HEK293T (cell line): ENCODE measurements around the gene CCDC7.
"Not testable (repeated sequence)": the region's sequence is repeated elsewhere in the genome, so short reads cannot be mapped to it uniquely, and the experiment has no call there.

ENCODE experiments used
- ARNT ChIP-seq: fragments of 450-650 bp; IDR thresholded peaks from 2 replicates; pipeline ENCODE4 v1.6.1; 2017; ENCODE audit warnings: mild to moderate bottlenecking
- BHLHE40 ChIP-seq: fragments of 450-650 bp; IDR thresholded peaks from 2 replicates; pipeline ENCODE4 v1.6.1; 2016; ENCODE audit warnings: mild to moderate bottlenecking, moderate library complexity, borderline replicate concordance
- CTBP1 ChIP-seq: fragments of 450-650 bp; IDR thresholded peaks from 2 replicates; pipeline ENCODE4 v1.6.1; 2016; ENCODE audit warnings: borderline replicate concordance
- ELF4 ChIP-seq: fragments of 450-650 bp; IDR thresholded peaks from 2 replicates; pipeline ENCODE4 v1.6.1; 2017; ENCODE audit warnings: antibody characterized with exemption
- FOXA1 ChIP-seq: fragments of 450-650 bp; IDR thresholded peaks from 2 replicates; pipeline ENCODE4 v1.6.1; 2016; ENCODE audit warnings: mild to moderate bottlenecking
- FOXK2 ChIP-seq: fragments of 450-650 bp; IDR thresholded peaks from 2 replicates; pipeline ENCODE4 v1.6.1; 2016; ENCODE audit warnings: mild to moderate bottlenecking
- FOXM1 ChIP-seq: fragments of 450-650 bp; IDR thresholded peaks from 2 replicates; pipeline ENCODE4 v1.6.1; 2017; ENCODE audit warnings: mild to moderate bottlenecking, borderline replicate concordance
- HDGF ChIP-seq: fragments of 450-650 bp; IDR thresholded peaks from 2 replicates; pipeline ENCODE4 v1.6.1; 2017; ENCODE audit warnings: antibody characterized with exemption, borderline replicate concordance
- LEF1 ChIP-seq: fragments of 450-650 bp; IDR thresholded peaks from 2 replicates; pipeline ENCODE4 v1.6.1; 2017; ENCODE audit warnings: mild to moderate bottlenecking, borderline replicate concordance
- NFRKB ChIP-seq: fragments of 450-650 bp; IDR thresholded peaks from 2 replicates; pipeline ENCODE4 v1.6.1; 2016; ENCODE audit warnings: mild to moderate bottlenecking, moderate library complexity
- PKNOX1 ChIP-seq: fragments of 450-650 bp; IDR thresholded peaks from 2 replicates; pipeline ENCODE4 v1.6.1; 2016
- SP1 ChIP-seq: fragments of 450-650 bp; IDR thresholded peaks from 2 replicates; pipeline ENCODE4 v1.6.1; 2017
- SUZ12 ChIP-seq: fragments of 450-650 bp; IDR thresholded peaks from 2 replicates; pipeline ENCODE4 v1.6.1; 2016; ENCODE audit warnings: mild to moderate bottlenecking
- ZNF384 ChIP-seq: fragments of 450-650 bp; IDR thresholded peaks from 2 replicates; pipeline ENCODE4 v1.6.1; 2016

GRCh38 chr10:32895200-32895968 lies 449.4 kb downstream of the CCDC7 start:
- TF ChIP-seq NFRKB, HDGF, CTBP1, ELF4, FOXK2, ZNF384, FOXM1, SP1, PKNOX1, SUZ12, BHLHE40, FOXA1, ARNT, LEF1: not testable (repeated sequence)
